Cardiac muscle cell (in vitro differentiated cells and primary cell): ENCODE data around the gene SIRPD. TPM values are rescaled to one million over a fixed set of nuclear protein-coding genes. Genes with fewer than 3 reads are reported as not detected.

Experiments used
- DNase-seq, 2 donors: peaks; one replicate each; pipeline versions ENCODE4 v3.0.0 to v3.0.0-alpha.2; 2010 to 2017; ENCODE audit warnings: low read depth in 1 of 2, low spot score in 1 of 2
- H3K27ac ChIP-seq: fragments of 200-600 bp; sonication (generic); 2 replicates; pipeline ENCODE4 v1.5.1; 2016
- H3K27me3 ChIP-seq: fragments of 200-600 bp; sonication (generic); 2 replicates; pipeline ENCODE4 v1.6.0; 2016; ENCODE audit warnings: control low read depth
- H3K36me3 ChIP-seq: fragments of 200-600 bp; sonication (generic); 2 replicates; pipeline ENCODE4 v1.5.1; 2016; ENCODE audit warnings: control low read depth
- H3K4me1 ChIP-seq: fragments of 200-600 bp; sonication (generic); 2 replicates; pipeline ENCODE4 v1.8.1; 2017; ENCODE audit warnings: low read depth, mild to moderate bottlenecking, mixed run types
- H3K4me3 ChIP-seq: fragments of 200-600 bp; sonication (generic); 2 replicates; pipeline ENCODE4 v1.5.1; 2016; ENCODE audit warnings: mild to moderate bottlenecking
- H3K9me3 ChIP-seq: fragments of 200-600 bp; sonication (generic); 2 replicates; pipeline ENCODE4 v1.5.1; 2017; ENCODE audit warnings: low read depth, mild to moderate bottlenecking, control low read depth
- CTCF ChIP-seq: IDR thresholded peaks from 2 replicates; pipeline ENCODE4 v1.5.1; 2012; ENCODE audit warnings: low read depth, mild to moderate bottlenecking, low read length
- polyA plus RNA-seq: library from polyadenylated mRNA; unstranded; fragments of >200 nt; fragmentation: Nextera tagmentation; extraction: Ambion mirVana; gene quantifications from 2 replicates; pipeline ENCODE4 v1.2.1, GENCODE V29; 2016
- total RNA-seq: library from RNA; depleted of rRNA; stranded (reverse); fragments of >200 nt; gene quantifications from 2 replicates; pipeline ENCODE4 v1.2.3, GENCODE V29; 2016

SIRPD gene
- total and polyA plus RNA-seq, 2 experiments from 2014 or later: not detected

- Histone ChIP-seq H3K9me3 (no peaks in the 10 kb centered on the region), H3K36me3 (no peaks in the 10 kb centered on the region), H3K4me1 (no peaks in the 10 kb centered on the region), H3K27ac (no peak overlapping the region), H3K27me3 (peaks cover 15% of the 10 kb centered on the region), H3K4me3 (no peak overlapping the region)
- no peak for TF ChIP-seq CTCF
- no peak for DNase-seq
Measured at GRCh38 chr20:1489325-1489724, 68.2 kb downstream of the SIRPD start.

GRCh38 chr20:1486566-1486965, 70.9 kb downstream of the SIRPD start:
- peaks cover 11% of the 10 kb centered on the region for H3K27me3 ChIP-seq
- H3K4me1 ChIP-seq: no peaks in the 10 kb centered on the region
- TF ChIP-seq CTCF: no peak
- no peak for DNase-seq
- no peaks in the 10 kb centered on the region for H3K9me3 ChIP-seq
- H3K27ac ChIP-seq: no peak overlapping the region
- H3K36me3 ChIP-seq: no peaks in the 10 kb centered on the region
- H3K4me3 ChIP-seq: no peak overlapping the region

DNA sequence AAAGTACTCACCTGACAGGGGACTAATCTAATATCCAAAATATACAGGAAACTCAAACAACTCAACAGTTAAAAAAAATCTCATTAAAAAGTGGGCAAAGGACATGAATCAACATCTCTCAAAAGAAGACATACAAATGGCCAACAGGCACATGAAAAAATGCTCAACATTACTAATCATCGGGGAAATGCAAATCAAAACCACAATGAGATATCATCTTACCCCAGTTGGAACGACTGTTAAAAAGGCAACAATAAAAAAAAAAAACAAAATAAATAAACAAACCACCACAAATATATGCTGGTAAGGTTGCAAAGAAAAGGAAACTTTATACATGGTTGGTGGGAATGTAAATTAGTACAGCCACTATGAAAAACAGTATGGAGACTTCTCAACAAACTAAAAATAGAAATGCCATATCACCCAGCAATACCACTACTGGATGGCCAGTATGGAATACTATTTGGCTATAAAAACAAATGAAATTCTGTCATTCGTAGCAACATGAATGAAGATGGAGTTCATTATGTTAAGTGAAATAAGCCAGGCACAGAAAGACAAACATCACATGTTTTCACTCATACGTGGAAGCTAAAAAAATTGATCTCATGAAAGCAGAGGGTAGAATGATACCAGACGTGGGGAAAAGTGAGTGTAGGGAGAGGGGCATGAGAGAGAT, 72.9 kb downstream of the SIRPD start:
- Histone ChIP-seq H3K27me3 (peaks cover 13% of the 10 kb centered on the region), H3K9me3 (no peaks in the 10 kb centered on the region), H3K36me3 (no peaks in the 10 kb centered on the region), H3K4me3 (no peak overlapping the region), H3K27ac (no peak overlapping the region), H3K4me1 (no peaks in the 10 kb centered on the region)
- no peak for TF ChIP-seq CTCF
- DNase-seq: no peak

Other genes starting within 250 kb of the SIRPD start
- 8.0 and 9.4 TPM in 2 replicates for gene SDCBP2, start 228.6 kb downstream of the SIRPD start, total RNA-seq
- 6.2 and 8.9 TPM in 2 replicates for gene SDCBP2, start 228.6 kb downstream of the SIRPD start, polyA plus RNA-seq
- gene FKBP1A, start 164.7 kb downstream of the SIRPD start, total RNA-seq: 95.1 and 122 TPM in 2 replicates
- gene FKBP1A, start 164.7 kb downstream of the SIRPD start, polyA plus RNA-seq: 129 and 162 TPM in 2 replicates
- 46.2 and 51.6 TPM in 2 replicates for gene NSFL1C, start 90.9 kb downstream of the SIRPD start, total RNA-seq
- 85.8 and 102 TPM in 2 replicates for gene NSFL1C, start 90.9 kb downstream of the SIRPD start, polyA plus RNA-seq
- not detected in 2 replicates for gene SIRPB2, start 66.3 kb downstream of the SIRPD start, total RNA-seq
- gene SIRPB2, start 66.3 kb downstream of the SIRPD start, polyA plus RNA-seq: not detected in 2 replicates
- not detected in 2 replicates for gene SIRPB1, start 62.3 kb upstream of the SIRPD start, total RNA-seq
- not detected in 2 replicates for gene SIRPB1, start 62.3 kb upstream of the SIRPD start, polyA plus RNA-seq
- not detected in 2 replicates for gene SIRPG, start 100.1 kb upstream of the SIRPD start, total RNA-seq
- gene SIRPG, start 100.1 kb upstream of the SIRPD start, polyA plus RNA-seq: not detected in 2 replicates